Mesothelial cell of epicardium (in vitro differentiated cells): ENCODE results near the gene JUNB. TPM values are rescaled to one million over a fixed set of nuclear protein-coding genes. Genes with fewer than 3 reads are reported as not detected.

ENCODE experiments used
- DNase-seq, 2 experiments: peaks; one replicate each; pipeline ENCODE4 v3.0.0; 2021; ENCODE audit warnings: low spot score in 2 of 2; ENCODE audit not compliant: unreplicated experiment in 2 of 2
- H3K27ac Mint-ChIP-seq: 2 replicates; pipeline ENCODE4 v1.8.0; 2021; ENCODE audit warnings: mixed read lengths
- H3K27me3 Mint-ChIP-seq: 2 replicates; pipeline ENCODE4 v1.8.0; 2021; ENCODE audit warnings: low read depth, mixed read lengths
- H3K36me3 Mint-ChIP-seq: 2 replicates; pipeline ENCODE4 v1.8.0; 2021; ENCODE audit warnings: mixed read lengths
- H3K4me1 Mint-ChIP-seq: 2 replicates; pipeline ENCODE4 v1.8.0; 2021; ENCODE audit warnings: mixed read lengths
- H3K4me3 Mint-ChIP-seq: 2 replicates; pipeline ENCODE4 v1.8.0; 2021; ENCODE audit warnings: mild to moderate bottlenecking, moderate library complexity, mixed read lengths
- H3K9me3 Mint-ChIP-seq: 2 replicates; pipeline ENCODE4 v1.8.0; 2021; ENCODE audit warnings: mixed read lengths
- total RNA-seq: library from RNA; stranded (reverse); gene quantifications from 3 replicates; pipeline ENCODE4 v1.2.1, GENCODE V29; 2021
- TF ChIP-seq, protein P1 (sequence below): fragments of 200-600 bp; sonication (generic); IDR thresholded peaks from one replicate; pipeline ENCODE4 v1.5.0; 2021; ENCODE audit warnings: antibody characterized with exemption; ENCODE audit not compliant: unreplicated experiment

The JUNB gene
- total RNA-seq, 1 donor from 2014 or later, result 160 TPM

DNA sequence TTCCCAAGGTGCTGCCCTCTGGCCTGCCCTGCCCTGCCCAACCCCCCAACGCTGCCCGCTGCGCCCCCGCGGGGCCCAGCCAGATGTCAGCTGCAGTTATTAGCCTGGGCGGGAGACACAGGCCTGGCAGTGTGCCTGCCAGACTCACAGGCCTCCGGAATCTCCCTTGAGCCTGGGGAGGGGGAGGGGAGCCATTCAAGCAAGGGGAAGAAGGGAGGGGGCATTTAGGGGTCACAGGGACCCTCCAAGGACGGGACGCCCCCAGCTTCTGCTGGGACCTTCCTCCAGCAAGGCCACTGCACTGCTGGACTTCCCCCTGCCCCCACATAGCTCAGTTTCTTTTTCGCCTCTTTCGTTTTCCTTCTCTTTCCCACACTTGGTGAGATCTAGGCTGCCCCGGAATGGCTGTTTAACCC lies 2.6 kb upstream of the JUNB start:
- H3K27me3 Mint-ChIP-seq, result no peaks in the 10 kb centered on the region
- peak overlapping the region; percentile 99 for H3K27ac Mint-ChIP-seq
- peak in 1 of 2 experiments; percentile 67 for DNase-seq
- no peaks in the 10 kb centered on the region for H3K36me3 Mint-ChIP-seq
- TF ChIP-seq, protein P1, sequence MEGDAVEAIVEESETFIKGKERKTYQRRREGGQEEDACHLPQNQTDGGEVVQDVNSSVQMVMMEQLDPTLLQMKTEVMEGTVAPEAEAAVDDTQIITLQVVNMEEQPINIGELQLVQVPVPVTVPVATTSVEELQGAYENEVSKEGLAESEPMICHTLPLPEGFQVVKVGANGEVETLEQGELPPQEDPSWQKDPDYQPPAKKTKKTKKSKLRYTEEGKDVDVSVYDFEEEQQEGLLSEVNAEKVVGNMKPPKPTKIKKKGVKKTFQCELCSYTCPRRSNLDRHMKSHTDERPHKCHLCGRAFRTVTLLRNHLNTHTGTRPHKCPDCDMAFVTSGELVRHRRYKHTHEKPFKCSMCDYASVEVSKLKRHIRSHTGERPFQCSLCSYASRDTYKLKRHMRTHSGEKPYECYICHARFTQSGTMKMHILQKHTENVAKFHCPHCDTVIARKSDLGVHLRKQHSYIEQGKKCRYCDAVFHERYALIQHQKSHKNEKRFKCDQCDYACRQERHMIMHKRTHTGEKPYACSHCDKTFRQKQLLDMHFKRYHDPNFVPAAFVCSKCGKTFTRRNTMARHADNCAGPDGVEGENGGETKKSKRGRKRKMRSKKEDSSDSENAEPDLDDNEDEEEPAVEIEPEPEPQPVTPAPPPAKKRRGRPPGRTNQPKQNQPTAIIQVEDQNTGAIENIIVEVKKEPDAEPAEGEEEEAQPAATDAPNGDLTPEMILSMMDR, result no peak
- no peaks in the 10 kb centered on the region for H3K9me3 Mint-ChIP-seq
- H3K4me3 Mint-ChIP-seq, result peak overlapping the region; percentile 70
- peaks cover 29% of the 10 kb centered on the region for H3K4me1 Mint-ChIP-seq

DNA sequence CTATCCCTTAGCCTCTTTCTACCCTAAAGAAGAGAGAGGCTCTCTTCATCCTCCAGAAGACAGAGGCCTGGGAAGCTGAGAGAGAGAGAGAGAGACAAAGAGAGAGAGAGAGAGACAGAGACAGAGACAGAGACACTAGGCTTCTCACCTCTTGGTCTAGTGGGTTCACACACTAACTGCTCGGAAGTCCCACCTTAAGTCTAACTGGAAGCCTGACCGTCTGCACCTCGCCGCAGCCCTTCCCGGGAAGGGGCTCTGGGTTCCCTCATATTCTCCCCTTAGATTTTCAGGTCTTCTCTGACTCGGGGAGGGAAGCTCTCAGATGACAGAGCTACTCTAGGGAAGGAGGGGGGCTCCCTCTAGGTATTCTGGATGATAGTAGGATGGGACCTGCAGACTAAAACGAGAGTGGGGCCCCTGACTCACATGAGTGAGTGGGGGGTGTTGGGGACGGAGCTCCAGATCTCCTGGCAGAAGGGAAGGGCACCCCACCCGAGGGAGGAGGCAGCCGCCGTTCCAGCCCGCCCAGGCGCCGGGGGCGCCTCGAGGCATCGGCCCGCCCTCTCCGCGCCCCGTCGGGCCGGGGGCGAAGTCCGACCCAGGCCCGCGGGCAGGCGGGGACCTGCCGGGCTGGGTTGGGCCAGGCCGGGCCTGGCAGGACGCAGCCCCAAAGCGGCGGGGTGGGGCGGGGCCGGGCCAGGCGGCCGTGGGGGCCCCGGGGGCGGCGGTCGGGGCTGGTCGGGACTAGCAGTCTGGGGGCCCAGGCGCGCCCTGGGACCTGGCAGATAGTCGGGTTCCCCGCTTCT lies 2.0 kb upstream of the JUNB start:
- H3K36me3 Mint-ChIP-seq, result no peaks in the 10 kb centered on the region
- no peak for DNase-seq
- no peaks in the 10 kb centered on the region for H3K9me3 Mint-ChIP-seq
- peak overlapping the region; percentile 93 for H3K4me3 Mint-ChIP-seq
- H3K4me1 Mint-ChIP-seq, result peaks cover 32% of the 10 kb centered on the region
- peak overlapping the region; percentile 99 for H3K27ac Mint-ChIP-seq
- TF ChIP-seq, protein P1, result no peak
- H3K27me3 Mint-ChIP-seq, result no peaks in the 10 kb centered on the region

DNA sequence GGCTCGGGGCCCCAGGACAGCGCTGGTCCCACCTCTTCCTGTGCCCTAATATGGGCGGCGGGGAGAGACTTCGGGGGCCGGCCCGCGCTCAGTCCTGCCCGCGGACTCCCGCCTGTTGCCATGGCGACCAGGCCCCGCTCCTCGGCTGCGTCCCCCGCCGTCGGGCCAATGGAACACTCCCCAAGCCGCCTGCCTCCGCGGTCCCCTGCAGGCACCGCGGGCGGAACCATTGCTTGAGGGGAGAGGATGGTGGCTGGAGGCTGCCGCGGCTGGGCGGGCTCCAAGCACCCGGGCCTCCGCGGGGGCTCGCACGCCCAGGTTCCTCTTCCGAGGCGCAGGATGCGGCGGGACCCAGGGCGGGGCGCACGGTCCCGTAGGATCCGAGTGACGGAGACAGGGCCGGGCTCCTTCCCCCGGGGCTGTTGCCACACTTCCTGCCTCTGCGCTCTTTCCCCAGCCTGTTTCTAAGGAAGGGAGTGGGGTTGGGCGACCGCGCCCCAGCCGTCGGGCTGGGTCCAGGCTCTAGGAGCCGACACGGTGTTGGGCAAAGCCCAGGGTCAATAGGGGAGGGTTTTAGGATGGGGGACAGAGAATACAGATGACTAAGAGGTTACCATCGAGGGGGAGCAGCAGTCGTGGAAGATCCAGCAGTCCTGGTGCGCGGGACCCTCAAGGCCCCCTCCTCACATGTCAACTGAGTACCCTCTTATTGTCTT lies 1.2 kb upstream of the JUNB start:
- peak; percentile 95 to 98 for DNase-seq
- no peaks in the 10 kb centered on the region for H3K36me3 Mint-ChIP-seq

DNA sequence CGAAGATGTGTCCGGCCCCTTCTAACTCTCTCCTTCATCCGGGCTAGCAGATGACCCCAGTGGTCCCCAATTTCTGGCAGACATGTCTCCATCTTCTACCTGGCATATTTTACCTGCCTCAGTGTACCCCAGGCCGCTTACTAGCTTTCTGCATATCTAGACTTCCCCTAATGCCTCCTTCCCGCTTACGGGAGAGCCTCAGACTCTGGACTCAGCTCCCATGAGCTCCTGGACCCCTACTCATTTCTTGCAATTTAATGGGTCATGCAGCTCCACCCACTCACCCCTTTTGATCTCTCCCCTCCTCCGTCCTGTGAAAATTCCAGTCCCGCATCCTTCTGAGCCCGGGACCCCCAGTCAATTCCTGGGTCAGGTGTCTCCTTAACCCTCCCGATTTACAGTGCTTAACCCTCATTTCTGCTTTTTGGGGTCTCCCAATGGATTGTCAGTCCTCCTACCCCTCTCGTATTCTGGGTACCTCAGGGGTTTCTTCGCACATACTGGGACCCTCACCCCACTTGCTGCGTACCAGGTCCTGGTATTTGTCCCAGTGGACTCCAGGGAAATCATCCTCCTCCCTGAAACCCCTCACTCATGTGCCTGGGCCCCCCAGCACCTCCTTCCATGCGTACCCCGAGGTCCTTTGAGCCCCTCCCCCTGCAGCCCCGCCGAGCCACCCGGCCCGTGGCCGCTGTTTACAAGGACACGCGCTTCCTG lies 500 bp upstream of the JUNB start:
- peak overlapping the region; percentile 93 for H3K4me3 Mint-ChIP-seq
- no peaks in the 10 kb centered on the region for H3K27me3 Mint-ChIP-seq
- peaks cover 33% of the 10 kb centered on the region for H3K4me1 Mint-ChIP-seq
- no peaks in the 10 kb centered on the region for H3K9me3 Mint-ChIP-seq
- no peaks in the 10 kb centered on the region for H3K36me3 Mint-ChIP-seq
- peak overlapping the region; percentile 98 for H3K27ac Mint-ChIP-seq
- no peak for DNase-seq
- TF ChIP-seq, protein P1, result no peak

More for the DNA sequence above, 1.2 kb upstream of the JUNB start:
- Mint-ChIP-seq H3K27me3 (no peaks in the 10 kb centered on the region), H3K9me3 (no peaks in the 10 kb centered on the region), H3K27ac (peak overlapping the region; percentile 98), H3K4me3 (peak overlapping the region; percentile 93), H3K4me1 (peaks cover 33% of the 10 kb centered on the region)
- TF ChIP-seq, protein P1, result no peak

DNA sequence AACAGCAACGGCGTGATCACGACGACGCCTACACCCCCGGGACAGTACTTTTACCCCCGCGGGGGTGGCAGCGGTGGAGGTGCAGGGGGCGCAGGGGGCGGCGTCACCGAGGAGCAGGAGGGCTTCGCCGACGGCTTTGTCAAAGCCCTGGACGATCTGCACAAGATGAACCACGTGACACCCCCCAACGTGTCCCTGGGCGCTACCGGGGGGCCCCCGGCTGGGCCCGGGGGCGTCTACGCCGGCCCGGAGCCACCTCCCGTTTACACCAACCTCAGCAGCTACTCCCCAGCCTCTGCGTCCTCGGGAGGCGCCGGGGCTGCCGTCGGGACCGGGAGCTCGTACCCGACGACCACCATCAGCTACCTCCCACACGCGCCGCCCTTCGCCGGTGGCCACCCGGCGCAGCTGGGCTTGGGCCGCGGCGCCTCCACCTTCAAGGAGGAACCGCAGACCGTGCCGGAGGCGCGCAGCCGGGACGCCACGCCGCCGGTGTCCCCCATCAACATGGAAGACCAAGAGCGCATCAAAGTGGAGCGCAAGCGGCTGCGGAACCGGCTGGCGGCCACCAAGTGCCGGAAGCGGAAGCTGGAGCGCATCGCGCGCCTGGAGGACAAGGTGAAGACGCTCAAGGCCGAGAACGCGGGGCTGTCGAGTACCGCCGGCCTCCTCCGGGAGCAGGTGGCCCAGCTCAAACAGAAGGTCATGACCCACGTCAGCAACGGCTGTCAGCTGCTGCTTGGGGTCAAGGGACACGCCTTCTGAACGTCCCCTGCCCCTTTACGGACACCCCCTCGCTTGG lies 966 bp downstream of the JUNB start:
- peaks cover 2% of the 10 kb centered on the region for H3K36me3 Mint-ChIP-seq
- peak overlapping the region; percentile 93 for H3K4me3 Mint-ChIP-seq
- H3K27me3 Mint-ChIP-seq, result no peaks in the 10 kb centered on the region
- peak overlapping the region; percentile 99 for H3K27ac Mint-ChIP-seq
- peak in 1 of 2 experiments; percentile 57 for DNase-seq
- no peaks in the 10 kb centered on the region for H3K9me3 Mint-ChIP-seq
- peaks cover 41% of the 10 kb centered on the region for H3K4me1 Mint-ChIP-seq
- TF ChIP-seq, protein P1, result no peak
